HL-60 (cell line): ENCODE measurements around the gene KIF26B.

ENCODE experiments used
- TF ChIP-seq, protein P1 (sequence below): IDR thresholded peaks from one replicate; pipeline ENCODE4 v1.5.1; 2011; ENCODE audit warnings: low read length, control low read depth, inconsistent platforms; ENCODE audit not compliant: insufficient read depth
- TF ChIP-seq, protein P2 (sequence below): IDR thresholded peaks from 2 replicates; pipeline ENCODE4 v1.6.1; 2012; ENCODE audit warnings: low read depth; ENCODE audit not compliant: insufficient replicate concordance

DNA sequence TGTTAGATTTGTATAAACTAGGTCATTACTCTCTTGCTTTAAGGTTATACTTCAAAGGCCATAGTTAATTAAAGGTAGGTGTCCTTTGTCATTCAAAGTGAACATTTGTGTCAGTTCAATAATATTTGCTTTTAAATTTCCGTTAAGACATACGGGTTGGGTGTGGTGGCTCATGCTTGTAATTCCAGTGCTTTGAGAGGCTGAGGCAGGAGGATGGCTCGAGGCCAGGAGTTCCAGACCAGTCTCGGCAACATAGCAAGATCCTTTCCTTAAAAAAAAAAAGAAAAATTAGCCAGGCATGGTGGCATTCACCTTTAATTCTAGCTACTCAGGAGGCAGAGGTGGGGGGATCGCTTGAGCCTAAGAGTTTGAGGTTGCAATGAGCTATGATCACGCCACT lies 80.4 kb downstream of the KIF26B start:
- TF ChIP-seq, protein P1, sequence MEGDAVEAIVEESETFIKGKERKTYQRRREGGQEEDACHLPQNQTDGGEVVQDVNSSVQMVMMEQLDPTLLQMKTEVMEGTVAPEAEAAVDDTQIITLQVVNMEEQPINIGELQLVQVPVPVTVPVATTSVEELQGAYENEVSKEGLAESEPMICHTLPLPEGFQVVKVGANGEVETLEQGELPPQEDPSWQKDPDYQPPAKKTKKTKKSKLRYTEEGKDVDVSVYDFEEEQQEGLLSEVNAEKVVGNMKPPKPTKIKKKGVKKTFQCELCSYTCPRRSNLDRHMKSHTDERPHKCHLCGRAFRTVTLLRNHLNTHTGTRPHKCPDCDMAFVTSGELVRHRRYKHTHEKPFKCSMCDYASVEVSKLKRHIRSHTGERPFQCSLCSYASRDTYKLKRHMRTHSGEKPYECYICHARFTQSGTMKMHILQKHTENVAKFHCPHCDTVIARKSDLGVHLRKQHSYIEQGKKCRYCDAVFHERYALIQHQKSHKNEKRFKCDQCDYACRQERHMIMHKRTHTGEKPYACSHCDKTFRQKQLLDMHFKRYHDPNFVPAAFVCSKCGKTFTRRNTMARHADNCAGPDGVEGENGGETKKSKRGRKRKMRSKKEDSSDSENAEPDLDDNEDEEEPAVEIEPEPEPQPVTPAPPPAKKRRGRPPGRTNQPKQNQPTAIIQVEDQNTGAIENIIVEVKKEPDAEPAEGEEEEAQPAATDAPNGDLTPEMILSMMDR, result no peak
- TF ChIP-seq, protein P2, sequence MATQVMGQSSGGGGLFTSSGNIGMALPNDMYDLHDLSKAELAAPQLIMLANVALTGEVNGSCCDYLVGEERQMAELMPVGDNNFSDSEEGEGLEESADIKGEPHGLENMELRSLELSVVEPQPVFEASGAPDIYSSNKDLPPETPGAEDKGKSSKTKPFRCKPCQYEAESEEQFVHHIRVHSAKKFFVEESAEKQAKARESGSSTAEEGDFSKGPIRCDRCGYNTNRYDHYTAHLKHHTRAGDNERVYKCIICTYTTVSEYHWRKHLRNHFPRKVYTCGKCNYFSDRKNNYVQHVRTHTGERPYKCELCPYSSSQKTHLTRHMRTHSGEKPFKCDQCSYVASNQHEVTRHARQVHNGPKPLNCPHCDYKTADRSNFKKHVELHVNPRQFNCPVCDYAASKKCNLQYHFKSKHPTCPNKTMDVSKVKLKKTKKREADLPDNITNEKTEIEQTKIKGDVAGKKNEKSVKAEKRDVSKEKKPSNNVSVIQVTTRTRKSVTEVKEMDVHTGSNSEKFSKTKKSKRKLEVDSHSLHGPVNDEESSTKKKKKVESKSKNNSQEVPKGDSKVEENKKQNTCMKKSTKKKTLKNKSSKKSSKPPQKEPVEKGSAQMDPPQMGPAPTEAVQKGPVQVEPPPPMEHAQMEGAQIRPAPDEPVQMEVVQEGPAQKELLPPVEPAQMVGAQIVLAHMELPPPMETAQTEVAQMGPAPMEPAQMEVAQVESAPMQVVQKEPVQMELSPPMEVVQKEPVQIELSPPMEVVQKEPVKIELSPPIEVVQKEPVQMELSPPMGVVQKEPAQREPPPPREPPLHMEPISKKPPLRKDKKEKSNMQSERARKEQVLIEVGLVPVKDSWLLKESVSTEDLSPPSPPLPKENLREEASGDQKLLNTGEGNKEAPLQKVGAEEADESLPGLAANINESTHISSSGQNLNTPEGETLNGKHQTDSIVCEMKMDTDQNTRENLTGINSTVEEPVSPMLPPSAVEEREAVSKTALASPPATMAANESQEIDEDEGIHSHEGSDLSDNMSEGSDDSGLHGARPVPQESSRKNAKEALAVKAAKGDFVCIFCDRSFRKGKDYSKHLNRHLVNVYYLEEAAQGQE, result no peak
